Caki2 (cell line): Measurements from ENCODE around the gene MTHFSD. TPM values are rescaled to one million over a fixed set of nuclear protein-coding genes. Genes with fewer than 3 reads are reported as not detected.
"Not testable (repeated sequence)": the region's sequence is repeated elsewhere in the genome, so short reads cannot be mapped to it uniquely, and the experiment has no call there.

Source experiments
- DNase-seq: peaks from one replicate; pipeline ENCODE4 v3.0.0-alpha.2; 2015; ENCODE audit warnings: low read depth
- in situ Hi-C: cut with HindIII; loops from 2 replicates; pipeline ENCODE4 v1.10.0; 2016; ENCODE audit warnings: low sequenced_read_pairs, low pct_unique_long_range_greater_than_20kb, mixed read lengths
- total RNA-seq: library from RNA; depleted of rRNA; stranded (reverse); fragments of >200 nt; shearing (Covaris generic); gene quantifications from 2 replicates; pipeline ENCODE4 v1.2.3, GENCODE V29; 2014; ENCODE audit warnings: low replicate concordance; rRNA removed

Gene MTHFSD
- 8.2 and 22.6 TPM in 2 replicates for total RNA-seq

GRCh38 chr16:86554917-86555703 is at the start of gene MTHFSD:
Gene MTHFSD (minus strand): TSS chr16:86555235. CDS start chr16:86555184, 51 bp downstream.
- in situ Hi-C loops, result no loop called here
- peak; percentile 82 for DNase-seq

- in situ Hi-C loops, result no loop called here
- no peak for DNase-seq
These were observed 49.6 kb upstream of the MTHFSD start for GRCh38 chr16:86604436-86605193.

GRCh38 chr16:86602521-86602920 is 47.5 kb upstream of the MTHFSD start:
- DNase-seq, result no peak
- in situ Hi-C loops, result no loop called here

GRCh38 chr16:86601356-86601755 is 46.3 kb upstream of the MTHFSD start:
- DNase-seq, result no peak
- in situ Hi-C loops, result no loop called here

GRCh38 chr16:86598607-86599565 is 43.9 kb upstream of the MTHFSD start:
- DNase-seq, result no peak
- in situ Hi-C loops, result no loop called here

GRCh38 chr16:86597880-86598606 is 43.0 kb upstream of the MTHFSD start:
- in situ Hi-C loops, result no loop called here
- DNase-seq, result no peak

- in situ Hi-C loops, result no loop called here
These were observed 42.3 kb upstream of the MTHFSD start for GRCh38 chr16:86597126-86597879.

GRCh38 chr16:86595983-86596605 is 41.1 kb upstream of the MTHFSD start:
- in situ Hi-C loops, result no loop called here
- no peak for DNase-seq

More at GRCh38 chr16:86597126-86597879, 42.3 kb upstream of the MTHFSD start:
- no peak for DNase-seq

- no peak for DNase-seq
- in situ Hi-C loops, result no loop called here
These were observed 39.7 kb upstream of the MTHFSD start for GRCh38 chr16:86594721-86595120.

- in situ Hi-C loops, result no loop called here
- no peak for DNase-seq
These were observed 39.0 kb upstream of the MTHFSD start for GRCh38 chr16:86593913-86594620.

- in situ Hi-C loops, result no loop called here
- DNase-seq, result no peak
These were observed 36.2 kb upstream of the MTHFSD start for GRCh38 chr16:86591270-86591669.

- in situ Hi-C loops, result no loop called here
- peak; percentile 39 for DNase-seq
These were observed 35.6 kb upstream of the MTHFSD start for GRCh38 chr16:86590501-86591144.

- DNase-seq, in situ Hi-C loops: not testable (repeated sequence)
These were observed 32.9 kb upstream of the MTHFSD start for GRCh38 chr16:86587955-86588354.

- no peak for DNase-seq
- in situ Hi-C loops, result no loop called here
These were observed 32.5 kb upstream of the MTHFSD start for GRCh38 chr16:86587487-86587886.

GRCh38 chr16:86585821-86586611 is 31.0 kb upstream of the MTHFSD start:
- in situ Hi-C loops, result no loop called here
- DNase-seq, result no peak
